Sigmoid colon (tissue), 4 donors: Measurements from ENCODE around the gene UQCC2.

Experiments used
- EP300 ChIP-seq, 4 donors: sonication (generic); formaldehyde crosslinking; IDR thresholded peaks; one replicate each; pipeline ENCODE4 v1.6.1; 2017; ENCODE audit warnings: antibody characterized with exemption in 4 of 4
- POLR2A ChIP-seq, 2 donors: fragments of 450-650 bp; IDR thresholded peaks; one replicate each; pipeline ENCODE4 v1.6.1; 2016; ENCODE audit warnings: antibody characterized with exemption in 2 of 2, mild to moderate bottlenecking in 2 of 2, moderate library complexity in 2 of 2
- POLR2AphosphoS5 ChIP-seq, 4 donors: sonication (generic); formaldehyde crosslinking; IDR thresholded peaks; one replicate each; pipeline ENCODE4 v1.6.1; 2017; ENCODE audit warnings: antibody characterized with exemption in 4 of 4
- TF ChIP-seq, protein P1 (sequence below), 4 experiments: fragments of 450-650 bp in 3 of 4; fragments of 200-600 bp in 1 of 4; IDR thresholded peaks; one replicate each; pipeline ENCODE4 v1.5.1; 2016 to 2019; ENCODE audit warnings: antibody characterized with exemption in 4 of 4, mild to moderate bottlenecking in 3 of 4, moderate library complexity in 2 of 4

DNA sequence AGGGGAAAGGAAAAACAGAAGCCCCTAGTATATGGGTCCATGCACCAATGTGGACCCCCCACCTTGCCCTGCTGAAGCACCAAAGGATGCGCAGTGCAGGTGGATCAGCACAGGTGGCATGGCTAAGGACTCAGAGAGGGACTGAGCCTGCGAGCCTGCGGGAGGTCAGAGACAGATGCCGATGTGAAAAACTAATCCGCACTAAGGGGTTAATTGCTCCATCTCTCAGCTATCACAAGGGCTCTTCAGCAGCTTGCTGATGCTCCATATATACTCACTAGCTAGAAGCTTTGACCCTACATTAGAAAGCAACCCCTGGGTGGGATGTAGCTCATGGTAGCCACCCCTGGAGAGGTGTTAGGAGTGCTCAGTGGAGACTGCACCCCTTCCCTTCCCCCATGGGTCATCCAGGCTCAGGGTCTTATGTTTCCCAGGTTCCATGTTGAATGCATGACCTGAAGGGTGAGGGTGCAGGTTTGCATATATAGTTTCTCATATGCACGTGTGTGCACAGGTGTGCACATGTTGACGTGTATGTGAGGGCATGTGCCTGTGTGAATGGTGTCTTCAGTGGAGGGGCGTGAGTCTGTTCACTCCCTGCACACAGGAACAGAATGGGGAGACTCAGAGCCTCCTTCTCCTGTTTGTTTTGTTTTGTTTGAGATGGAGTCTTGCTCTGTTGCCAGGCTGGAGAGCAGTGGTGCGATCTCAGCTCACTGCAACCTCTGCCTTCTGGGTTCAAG, 48.6 kb upstream of the UQCC2 start:
- TF ChIP-seq POLR2AphosphoS5 (IDR thresholded peaks at IDR 0.05) (no peak), EP300 (IDR thresholded peaks at IDR 0.05) (no peak), POLR2A (IDR thresholded peaks at IDR 0.05) (no peak)
- TF ChIP-seq, protein P1, sequence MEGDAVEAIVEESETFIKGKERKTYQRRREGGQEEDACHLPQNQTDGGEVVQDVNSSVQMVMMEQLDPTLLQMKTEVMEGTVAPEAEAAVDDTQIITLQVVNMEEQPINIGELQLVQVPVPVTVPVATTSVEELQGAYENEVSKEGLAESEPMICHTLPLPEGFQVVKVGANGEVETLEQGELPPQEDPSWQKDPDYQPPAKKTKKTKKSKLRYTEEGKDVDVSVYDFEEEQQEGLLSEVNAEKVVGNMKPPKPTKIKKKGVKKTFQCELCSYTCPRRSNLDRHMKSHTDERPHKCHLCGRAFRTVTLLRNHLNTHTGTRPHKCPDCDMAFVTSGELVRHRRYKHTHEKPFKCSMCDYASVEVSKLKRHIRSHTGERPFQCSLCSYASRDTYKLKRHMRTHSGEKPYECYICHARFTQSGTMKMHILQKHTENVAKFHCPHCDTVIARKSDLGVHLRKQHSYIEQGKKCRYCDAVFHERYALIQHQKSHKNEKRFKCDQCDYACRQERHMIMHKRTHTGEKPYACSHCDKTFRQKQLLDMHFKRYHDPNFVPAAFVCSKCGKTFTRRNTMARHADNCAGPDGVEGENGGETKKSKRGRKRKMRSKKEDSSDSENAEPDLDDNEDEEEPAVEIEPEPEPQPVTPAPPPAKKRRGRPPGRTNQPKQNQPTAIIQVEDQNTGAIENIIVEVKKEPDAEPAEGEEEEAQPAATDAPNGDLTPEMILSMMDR (IDR thresholded peaks at IDR 0.05), result no peak
